GM12801 (cell line): ENCODE measurements around the gene BAIAP2L2.

ENCODE experiments used
- TF ChIP-seq, protein P1 (sequence below): IDR thresholded peaks from one replicate; pipeline ENCODE4 v1.5.1; 2011; ENCODE audit warnings: control low read depth; ENCODE audit not compliant: insufficient read length; ENCODE audit errors: extremely low read depth

BAIAP2L2 gene

DNA sequence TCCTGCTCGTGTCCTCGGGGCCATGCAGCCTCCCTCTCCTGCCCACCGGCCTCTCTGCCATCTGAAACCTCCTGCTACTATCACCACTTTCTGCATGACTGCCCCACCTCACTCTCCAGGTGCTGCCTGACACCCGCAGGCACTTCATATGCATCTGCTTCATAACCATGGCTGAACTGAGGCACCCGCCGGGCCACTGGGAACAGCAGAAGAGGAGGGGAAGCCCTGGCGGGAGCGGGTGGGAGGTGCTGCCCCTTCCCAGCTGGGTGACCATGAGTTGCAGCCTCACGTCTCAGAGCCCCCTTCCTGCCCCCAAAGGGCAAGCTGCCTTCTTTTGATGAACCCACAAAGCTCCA is 75.0 kb downstream of the BAIAP2L2 start:
- TF ChIP-seq, protein P1, sequence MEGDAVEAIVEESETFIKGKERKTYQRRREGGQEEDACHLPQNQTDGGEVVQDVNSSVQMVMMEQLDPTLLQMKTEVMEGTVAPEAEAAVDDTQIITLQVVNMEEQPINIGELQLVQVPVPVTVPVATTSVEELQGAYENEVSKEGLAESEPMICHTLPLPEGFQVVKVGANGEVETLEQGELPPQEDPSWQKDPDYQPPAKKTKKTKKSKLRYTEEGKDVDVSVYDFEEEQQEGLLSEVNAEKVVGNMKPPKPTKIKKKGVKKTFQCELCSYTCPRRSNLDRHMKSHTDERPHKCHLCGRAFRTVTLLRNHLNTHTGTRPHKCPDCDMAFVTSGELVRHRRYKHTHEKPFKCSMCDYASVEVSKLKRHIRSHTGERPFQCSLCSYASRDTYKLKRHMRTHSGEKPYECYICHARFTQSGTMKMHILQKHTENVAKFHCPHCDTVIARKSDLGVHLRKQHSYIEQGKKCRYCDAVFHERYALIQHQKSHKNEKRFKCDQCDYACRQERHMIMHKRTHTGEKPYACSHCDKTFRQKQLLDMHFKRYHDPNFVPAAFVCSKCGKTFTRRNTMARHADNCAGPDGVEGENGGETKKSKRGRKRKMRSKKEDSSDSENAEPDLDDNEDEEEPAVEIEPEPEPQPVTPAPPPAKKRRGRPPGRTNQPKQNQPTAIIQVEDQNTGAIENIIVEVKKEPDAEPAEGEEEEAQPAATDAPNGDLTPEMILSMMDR: no peak
